GM12891 (cell line): ENCODE data around the gene CBX6.
A peak's percentile ranks its signal among the peaks of the same experiment; 100 is the strongest.

Source experiments
- DNase-seq: peaks from one replicate; pipeline ENCODE4 v3.0.0; 2011; ENCODE audit warnings: low spot score; ENCODE audit not compliant: insufficient read length
- FAIRE-seq: peaks from 2 replicates; lab custom pipeline; 2011; peaks lifted over from hg19 to GRCh38; lab: Jason Lieb, UNC
- PAX5 ChIP-seq: IDR thresholded peaks from 2 replicates; pipeline ENCODE4 v1.6.1; 2011; ENCODE audit warnings: low read length, moderate library complexity, mild to moderate bottlenecking; ENCODE audit not compliant: insufficient read depth, severe bottlenecking
- POLR2A ChIP-seq: IDR thresholded peaks from 2 replicates; pipeline ENCODE4 v1.6.1; 2011; ENCODE audit warnings: low read depth, low read length, control low read depth
- POLR2AphosphoS5 ChIP-seq: IDR thresholded peaks from 2 replicates; pipeline ENCODE4 v1.6.1; 2011; ENCODE audit warnings: low read depth, low read length, control low read depth
- POU2F2 ChIP-seq: IDR thresholded peaks from 2 replicates; pipeline ENCODE4 v1.6.1; 2011; ENCODE audit warnings: low read depth, mild to moderate bottlenecking, control low read depth, low read length, moderate library complexity
- SPI1 ChIP-seq: IDR thresholded peaks from 2 replicates; pipeline ENCODE4 v1.6.1; 2011; ENCODE audit warnings: low read depth, low read length, control low read depth
- TAF1 ChIP-seq: IDR thresholded peaks from 2 replicates; pipeline ENCODE4 v1.6.1; 2011; ENCODE audit warnings: low read depth, low read length, control low read depth

Gene CBX6

DNA sequence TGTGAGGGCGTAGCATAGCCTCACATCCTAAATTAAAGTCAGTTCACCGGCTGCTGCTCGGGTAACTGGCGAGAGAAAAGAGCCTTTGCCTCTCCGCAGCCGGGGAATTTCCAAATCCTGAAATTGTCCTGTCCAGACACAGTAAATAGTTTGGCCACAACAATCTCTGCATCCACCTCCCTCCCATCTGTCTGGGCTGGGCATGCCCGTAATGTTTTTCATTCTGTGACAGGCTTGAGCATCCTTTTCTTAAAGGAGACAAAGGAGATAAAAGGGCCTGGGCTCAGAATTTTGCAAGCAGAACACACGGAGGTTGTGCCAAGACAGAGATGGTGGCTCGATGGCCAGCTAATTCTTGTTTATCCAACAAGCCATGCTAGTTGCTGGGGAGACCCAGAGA lies 19.2 kb upstream of the CBX6 start:
- TF ChIP-seq PAX5 (no peak), POU2F2 (no peak), POLR2A (no peak), POLR2AphosphoS5 (no peak), SPI1 (no peak), TAF1 (no peak)
- no peak for FAIRE-seq

GRCh38 chr22:38890377-38890776 lies 18.4 kb upstream of the CBX6 start:
- FAIRE-seq (no peak), DNase-seq (no peak)
- no peak for TF ChIP-seq POLR2A
- TF ChIP-seq POLR2AphosphoS5 = no peak
- TF ChIP-seq PAX5 = no peak
- no peak for TF ChIP-seq SPI1
- TF ChIP-seq POU2F2 = no peak
- TF ChIP-seq TAF1 = no peak

More for the DNA sequence above, 19.2 kb upstream of the CBX6 start:
- no peak for DNase-seq

- FAIRE-seq = no peak
- TF ChIP-seq POLR2A (no peak), POLR2AphosphoS5 (no peak)
These were observed 14.3 kb upstream of the CBX6 start for GRCh38 chr22:38886333-38886732.

DNA sequence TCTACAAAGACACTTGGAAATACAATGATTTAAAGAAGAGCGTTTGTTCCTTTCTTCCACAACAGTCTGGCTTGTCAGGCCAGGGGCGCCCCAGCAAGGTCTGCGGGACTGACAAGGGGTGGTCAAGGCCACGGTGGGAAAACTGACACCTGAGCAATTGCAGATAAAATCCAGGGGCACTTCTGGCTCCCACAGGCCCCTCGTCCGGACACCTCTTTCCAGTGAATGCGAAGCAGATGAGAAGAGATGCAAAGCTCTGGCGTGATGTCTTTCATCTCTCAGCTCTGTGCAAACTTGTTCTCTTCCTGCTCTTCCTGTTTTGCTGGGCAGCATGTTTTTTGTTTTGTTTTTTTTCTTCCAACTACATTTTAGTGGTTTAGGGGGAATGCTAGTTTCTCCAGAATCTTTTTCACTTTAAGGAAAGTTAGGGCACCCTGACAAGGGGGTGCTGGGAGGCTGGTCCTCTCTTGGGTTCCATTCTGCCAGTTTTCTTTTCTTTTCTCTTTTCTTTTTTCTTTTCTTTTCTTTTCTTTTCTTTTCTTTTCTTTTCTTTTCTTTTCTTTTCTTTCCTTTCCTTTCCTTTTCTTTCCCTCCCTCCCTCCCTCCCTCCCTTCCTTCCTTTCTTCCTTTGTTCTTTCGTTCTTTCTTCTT lies 11.1 kb upstream of the CBX6 start:
- DNase-seq = no peak
- TF ChIP-seq TAF1 (no peak), POU2F2 (no peak), POLR2AphosphoS5 (no peak), POLR2A (no peak)
- no peak for FAIRE-seq

More at GRCh38 chr22:38886333-38886732, 14.3 kb upstream of the CBX6 start:
- no peak for DNase-seq

GRCh38 chr22:38881997-38882879 lies 10.2 kb upstream of the CBX6 start:
- FAIRE-seq = no peak
- no peak for TF ChIP-seq SPI1
- TF ChIP-seq POLR2A = no peak
- TF ChIP-seq TAF1 = no peak
- TF ChIP-seq POU2F2 = no peak
- no peak for TF ChIP-seq POLR2AphosphoS5
- no peak for TF ChIP-seq PAX5

DNA sequence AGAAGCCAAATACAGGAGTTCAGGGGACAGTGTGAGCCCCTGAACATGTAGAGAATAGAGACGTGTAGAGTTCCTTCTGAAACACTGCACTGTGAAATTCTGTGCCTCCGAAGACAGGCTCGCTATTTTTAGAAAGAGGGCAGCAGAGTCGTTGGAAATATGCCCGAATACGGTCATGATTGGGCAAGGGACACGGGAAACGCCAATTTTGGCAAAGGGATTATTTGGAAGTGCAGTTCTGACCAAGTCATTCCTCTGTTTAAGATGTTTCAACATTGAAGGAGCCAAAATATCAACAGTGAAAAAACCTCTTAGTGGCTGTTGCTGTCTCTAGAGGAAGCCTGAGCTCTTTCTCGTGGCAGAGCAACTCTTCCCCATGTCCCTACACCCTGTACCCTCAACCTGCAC lies 9.5 kb upstream of the CBX6 start:
- TF ChIP-seq POLR2AphosphoS5 (no peak), TAF1 (no peak), POU2F2 (no peak), POLR2A (no peak), SPI1 (no peak), PAX5 (no peak)
- DNase-seq (no peak), FAIRE-seq (no peak)

More at GRCh38 chr22:38881997-38882879, 10.2 kb upstream of the CBX6 start:
- no peak for DNase-seq

DNA sequence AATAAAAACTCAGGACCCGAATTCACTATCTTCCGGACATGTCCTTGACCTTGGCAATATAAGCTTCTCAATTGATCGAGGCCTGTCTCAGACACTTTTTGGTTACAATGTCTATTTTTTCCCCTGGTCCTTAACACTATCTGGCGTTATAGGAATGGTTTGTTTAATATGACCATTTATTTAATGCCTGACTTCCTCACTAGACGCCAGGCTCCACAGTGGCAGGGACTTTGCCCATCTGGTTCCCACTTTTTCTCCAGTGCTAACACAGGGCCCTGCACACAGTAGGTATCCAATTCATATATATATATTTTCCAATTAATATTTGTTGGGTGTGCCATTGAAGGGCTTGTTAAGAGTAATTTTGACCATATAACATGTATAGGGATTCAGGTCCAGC lies 7.9 kb upstream of the CBX6 start:
- DNase-seq (no peak), FAIRE-seq (no peak)
- TF ChIP-seq TAF1 = no peak
- no peak for TF ChIP-seq PAX5

- no peak for FAIRE-seq
- no peak for TF ChIP-seq TAF1
- TF ChIP-seq POLR2AphosphoS5 = no peak
- TF ChIP-seq POU2F2 = no peak
- no peak for TF ChIP-seq SPI1
- DNase-seq = no peak
These were observed 7.2 kb upstream of the CBX6 start for GRCh38 chr22:38879108-38879729.

- TF ChIP-seq POU2F2 (no peak), POLR2A (no peak), POLR2AphosphoS5 (no peak), PAX5 (no peak), SPI1 (no peak), TAF1 (no peak)
- FAIRE-seq (no peak), DNase-seq (no peak)
These were observed 6.0 kb upstream of the CBX6 start for GRCh38 chr22:38878001-38878400.

GRCh38 chr22:38874529-38875222 lies 2.7 kb upstream of the CBX6 start:
- DNase-seq (no peak), FAIRE-seq (peak; percentile 43)
- TF ChIP-seq POU2F2 = no peak
